Measurements from ENCODE around the gene ARID1B. TPM values are rescaled to one million over a fixed set of nuclear protein-coding genes. Genes with fewer than 3 reads are reported as not detected.

Gene ARID1B
- total and polyA plus RNA-seq, 8 donors: 67.6 to 102 (median 99.0) TPM

DNA sequence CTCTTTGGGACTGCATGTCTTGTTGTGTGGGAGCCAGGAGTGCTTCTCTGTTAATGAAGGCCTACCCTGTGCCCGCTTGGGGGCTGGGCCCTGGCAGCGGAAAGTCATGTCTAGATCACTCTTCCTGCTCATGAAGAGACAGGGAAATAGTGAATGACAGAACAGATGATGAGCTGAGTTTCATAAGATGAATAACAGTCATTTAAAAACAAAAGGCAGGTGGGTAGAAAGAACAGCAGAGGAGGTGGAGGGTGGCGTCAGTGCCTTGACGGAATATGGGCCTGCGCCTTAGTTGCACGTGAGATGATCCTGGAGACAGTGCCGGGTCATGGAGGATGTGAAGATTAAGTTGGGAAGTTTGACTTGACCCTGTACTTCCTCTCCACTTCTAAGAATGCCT is 85.5 kb downstream of the ARID1B start:
- intact Hi-C loops (cut with DNase I): no loop called here
- H3K27me3 ChIP-seq: no peaks in the 10 kb centered on the region
- peaks cover 6 to 36% of the 10 kb centered on the region in 2 donors for H3K4me1 ChIP-seq
- H3K9me3 ChIP-seq: no peaks in the 10 kb centered on the region
- ATAC-seq: no peak
- H3K4me3 ChIP-seq: no peak overlapping the region
- TF ChIP-seq, protein P1, sequence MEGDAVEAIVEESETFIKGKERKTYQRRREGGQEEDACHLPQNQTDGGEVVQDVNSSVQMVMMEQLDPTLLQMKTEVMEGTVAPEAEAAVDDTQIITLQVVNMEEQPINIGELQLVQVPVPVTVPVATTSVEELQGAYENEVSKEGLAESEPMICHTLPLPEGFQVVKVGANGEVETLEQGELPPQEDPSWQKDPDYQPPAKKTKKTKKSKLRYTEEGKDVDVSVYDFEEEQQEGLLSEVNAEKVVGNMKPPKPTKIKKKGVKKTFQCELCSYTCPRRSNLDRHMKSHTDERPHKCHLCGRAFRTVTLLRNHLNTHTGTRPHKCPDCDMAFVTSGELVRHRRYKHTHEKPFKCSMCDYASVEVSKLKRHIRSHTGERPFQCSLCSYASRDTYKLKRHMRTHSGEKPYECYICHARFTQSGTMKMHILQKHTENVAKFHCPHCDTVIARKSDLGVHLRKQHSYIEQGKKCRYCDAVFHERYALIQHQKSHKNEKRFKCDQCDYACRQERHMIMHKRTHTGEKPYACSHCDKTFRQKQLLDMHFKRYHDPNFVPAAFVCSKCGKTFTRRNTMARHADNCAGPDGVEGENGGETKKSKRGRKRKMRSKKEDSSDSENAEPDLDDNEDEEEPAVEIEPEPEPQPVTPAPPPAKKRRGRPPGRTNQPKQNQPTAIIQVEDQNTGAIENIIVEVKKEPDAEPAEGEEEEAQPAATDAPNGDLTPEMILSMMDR (IDR thresholded peaks at IDR 0.05): no peak
- H3K36me3 ChIP-seq: no peaks in the 10 kb centered on the region
- no peak for DNase-seq
- H3K27ac ChIP-seq: no peak overlapping the region

DNA sequence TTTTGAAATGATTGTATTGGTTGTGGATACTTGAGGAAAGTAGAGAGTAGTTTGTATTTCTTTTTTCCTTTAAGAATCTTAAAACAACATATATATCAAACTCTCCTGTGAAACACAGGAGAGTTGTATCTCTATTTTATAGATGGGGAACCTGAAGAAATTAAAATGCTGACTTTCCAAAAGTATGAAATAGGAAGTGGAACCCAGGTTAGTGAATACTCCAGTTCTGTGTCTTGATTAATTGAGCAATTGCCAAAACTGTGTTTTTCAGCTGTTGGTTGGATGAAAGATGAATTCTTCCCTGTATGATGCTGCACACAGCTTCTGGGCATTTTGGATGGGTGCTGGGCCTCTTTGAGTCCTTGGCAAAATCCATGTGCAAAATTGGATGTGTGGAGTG is 86.3 kb downstream of the ARID1B start:
- Histone ChIP-seq H3K27ac (no peak overlapping the region), H3K4me3 (no peak overlapping the region), H3K4me1 (peaks cover 8 to 40% of the 10 kb centered on the region in 2 donors), H3K27me3 (no peaks in the 10 kb centered on the region), H3K9me3 (no peaks in the 10 kb centered on the region), H3K36me3 (no peaks in the 10 kb centered on the region)
- no peak for DNase-seq
- intact Hi-C loops (cut with DNase I): no loop called here
- TF ChIP-seq, protein P1 (IDR thresholded peaks at IDR 0.05): no peak
- ATAC-seq: no peak

DNA sequence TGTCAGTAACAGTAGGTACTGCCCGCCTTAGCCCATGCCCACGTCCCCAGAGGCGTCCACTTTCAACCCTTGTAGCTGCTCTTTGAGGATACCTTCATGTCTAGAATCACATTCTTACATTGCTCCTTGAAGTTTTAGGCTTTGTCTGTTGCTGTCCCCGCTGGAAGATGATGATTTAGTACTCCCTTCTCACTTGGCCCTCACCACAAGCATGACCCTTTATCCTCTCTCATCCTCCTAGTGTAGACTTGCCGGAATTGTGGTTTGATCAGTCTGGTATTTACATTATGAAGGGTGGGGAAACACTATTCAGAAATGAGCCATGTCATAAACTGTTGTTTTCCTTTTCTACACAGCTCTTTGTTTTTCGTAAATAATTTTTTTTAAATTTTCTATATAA is 87.4 kb downstream of the ARID1B start:
- TF ChIP-seq, protein P1 (IDR thresholded peaks at IDR 0.05): no peak
- Histone ChIP-seq H3K27ac (no peak overlapping the region), H3K27me3 (no peaks in the 10 kb centered on the region), H3K4me1 (peaks cover 8 to 40% of the 10 kb centered on the region in 2 donors), H3K4me3 (no peak overlapping the region), H3K36me3 (no peaks in the 10 kb centered on the region), H3K9me3 (no peaks in the 10 kb centered on the region)
- ATAC-seq (no peak), DNase-seq (no peak)
- intact Hi-C loops (cut with DNase I): no loop called here

DNA sequence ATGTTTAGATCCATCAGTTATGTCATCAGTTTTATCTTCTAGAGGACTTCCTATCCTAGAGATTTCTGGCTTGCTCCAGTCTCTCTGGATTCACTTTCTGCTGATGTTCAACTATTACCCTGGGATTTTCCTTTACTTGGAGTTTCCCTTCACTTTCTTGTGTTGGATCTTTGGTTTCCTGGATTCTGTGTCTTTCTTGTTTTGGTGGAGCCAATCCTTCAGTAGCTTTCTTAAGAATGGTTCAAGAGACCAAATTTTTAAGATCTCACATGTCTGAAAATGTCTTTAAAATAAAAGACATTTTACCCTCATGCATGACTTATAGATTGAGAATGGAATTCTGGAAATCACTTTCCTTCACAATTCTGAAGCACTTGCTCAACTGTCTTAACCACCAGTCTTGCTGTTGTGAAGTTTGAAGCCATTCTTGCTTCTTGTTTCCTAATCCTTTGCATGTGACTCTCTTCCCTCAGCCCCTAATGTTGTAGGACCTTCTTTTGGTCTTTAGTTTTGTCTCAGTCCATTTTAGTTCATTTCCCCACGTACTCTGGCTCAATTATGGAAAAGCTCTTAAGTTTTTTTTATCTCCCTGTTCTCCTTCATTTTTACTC is 87.9 kb downstream of the ARID1B start:
- ATAC-seq (peak; percentile 21), DNase-seq (no peak)
- peak overlapping the region in 1 of 2 donors; percentile 6 for H3K27ac ChIP-seq
- H3K9me3 ChIP-seq: no peaks in the 10 kb centered on the region
- no peaks in the 10 kb centered on the region for H3K36me3 ChIP-seq
- TF ChIP-seq, protein P1 (IDR thresholded peaks at IDR 0.05): no peak
- no peak overlapping the region for H3K4me3 ChIP-seq
- intact Hi-C loops (cut with DNase I): no loop called here
- no peaks in the 10 kb centered on the region for H3K27me3 ChIP-seq
- peaks cover 8 to 40% of the 10 kb centered on the region in 2 donors for H3K4me1 ChIP-seq

DNA sequence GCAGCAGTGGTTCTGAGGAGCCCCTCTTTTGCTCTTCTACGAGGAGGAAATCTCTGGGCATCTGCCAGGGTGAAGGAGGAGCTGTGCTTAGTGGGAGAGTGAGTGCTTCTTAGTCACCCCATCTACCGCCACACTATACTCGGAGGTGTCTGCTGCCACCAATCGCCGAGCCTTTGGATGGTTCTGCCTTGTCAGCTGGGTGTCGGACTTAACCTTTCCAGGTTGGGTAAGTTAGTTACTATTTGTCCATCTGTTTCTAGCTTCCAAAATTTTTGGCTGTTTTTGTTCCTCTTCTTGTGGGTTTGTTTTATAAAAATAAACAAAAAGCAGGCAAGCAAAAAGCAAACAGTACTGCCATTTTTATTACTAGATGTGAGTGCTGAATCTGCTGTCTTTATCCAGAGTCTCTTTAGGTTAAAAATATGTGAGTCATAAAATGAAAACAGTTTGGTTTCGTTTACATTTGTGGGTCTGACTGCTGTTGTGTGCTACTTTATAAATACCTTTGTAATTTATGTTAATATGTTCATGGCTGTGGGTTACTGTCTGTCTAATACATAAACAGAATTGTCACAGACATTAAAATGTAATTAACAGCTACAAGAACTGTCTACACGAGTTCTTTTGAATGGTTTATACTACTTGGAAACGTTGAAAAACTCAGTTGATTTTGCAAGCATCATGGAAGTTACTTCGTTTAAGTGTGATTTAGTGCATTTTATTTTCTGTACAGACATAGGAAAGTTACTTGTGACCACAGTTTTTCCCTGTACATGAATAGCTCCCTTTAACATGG is 89.2 kb downstream of the ARID1B start:
- Histone ChIP-seq H3K36me3 (no peaks in the 10 kb centered on the region), H3K9me3 (no peaks in the 10 kb centered on the region), H3K4me3 (no peak overlapping the region), H3K27me3 (no peaks in the 10 kb centered on the region), H3K27ac (peak overlapping the region in 1 of 2 donors; percentile 6), H3K4me1 (peaks cover 8 to 40% of the 10 kb centered on the region in 2 donors)
- intact Hi-C loops (cut with DNase I): no loop called here
- DNase-seq (no peak), ATAC-seq (peak; percentile 64)
- TF ChIP-seq, protein P1 (IDR thresholded peaks at IDR 0.05): no peak
